NB4 (cell line): Measurements from ENCODE around the gene ELOVL1.

Source experiments
- DNase-seq: peaks from one replicate; pipeline ENCODE4 v3.0.0; 2010; ENCODE audit warnings: low read depth
- H3K4me3 ChIP-seq: one replicate; pipeline ENCODE4 v1.5.1; 2011; ENCODE audit warnings: mild to moderate bottlenecking, low read depth, low read length, moderate library complexity
- MYC ChIP-seq: IDR thresholded peaks from 2 replicates; pipeline ENCODE4 v1.6.1; 2011; ENCODE audit warnings: low read depth, low read length
- POLR2A ChIP-seq: IDR thresholded peaks from 2 replicates; pipeline ENCODE4 v1.6.1; 2011; ENCODE audit warnings: mild to moderate bottlenecking; ENCODE audit not compliant: insufficient read length; ENCODE audit errors: extremely low read depth
- TF ChIP-seq, protein P1 (sequence below): IDR thresholded peaks from 2 replicates; pipeline ENCODE4 v1.6.1; 2011; ENCODE audit warnings: low read depth, low read length
- TF ChIP-seq, protein P2 (sequence below): IDR thresholded peaks from one replicate; pipeline ENCODE4 v1.5.1; 2012; ENCODE audit warnings: low read depth, low read length

ELOVL1 gene

DNA sequence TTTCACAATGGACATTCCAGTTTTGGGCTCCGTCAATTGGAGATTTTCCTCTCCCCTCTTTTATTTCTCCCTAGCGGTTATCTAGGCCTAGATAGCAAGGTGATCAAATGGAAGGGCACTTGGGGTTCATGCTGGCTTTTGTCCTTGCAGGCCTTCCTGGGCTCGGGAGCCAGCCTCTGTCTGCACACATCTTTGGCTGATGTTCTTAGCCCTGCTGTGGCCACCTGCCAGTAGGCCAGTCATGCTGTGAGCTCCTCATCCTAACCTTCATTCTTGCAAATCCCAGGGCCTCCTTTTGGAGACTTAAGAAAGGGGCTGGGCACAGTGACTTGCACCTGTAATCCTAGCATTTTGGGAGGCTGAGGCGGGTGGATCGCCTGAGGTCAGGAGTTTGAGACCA is 53.6 kb downstream of the ELOVL1 start:
- no peak for DNase-seq
- TF ChIP-seq, protein P1, sequence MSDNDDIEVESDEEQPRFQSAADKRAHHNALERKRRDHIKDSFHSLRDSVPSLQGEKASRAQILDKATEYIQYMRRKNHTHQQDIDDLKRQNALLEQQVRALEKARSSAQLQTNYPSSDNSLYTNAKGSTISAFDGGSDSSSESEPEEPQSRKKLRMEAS = no peak
- TF ChIP-seq, protein P2, sequence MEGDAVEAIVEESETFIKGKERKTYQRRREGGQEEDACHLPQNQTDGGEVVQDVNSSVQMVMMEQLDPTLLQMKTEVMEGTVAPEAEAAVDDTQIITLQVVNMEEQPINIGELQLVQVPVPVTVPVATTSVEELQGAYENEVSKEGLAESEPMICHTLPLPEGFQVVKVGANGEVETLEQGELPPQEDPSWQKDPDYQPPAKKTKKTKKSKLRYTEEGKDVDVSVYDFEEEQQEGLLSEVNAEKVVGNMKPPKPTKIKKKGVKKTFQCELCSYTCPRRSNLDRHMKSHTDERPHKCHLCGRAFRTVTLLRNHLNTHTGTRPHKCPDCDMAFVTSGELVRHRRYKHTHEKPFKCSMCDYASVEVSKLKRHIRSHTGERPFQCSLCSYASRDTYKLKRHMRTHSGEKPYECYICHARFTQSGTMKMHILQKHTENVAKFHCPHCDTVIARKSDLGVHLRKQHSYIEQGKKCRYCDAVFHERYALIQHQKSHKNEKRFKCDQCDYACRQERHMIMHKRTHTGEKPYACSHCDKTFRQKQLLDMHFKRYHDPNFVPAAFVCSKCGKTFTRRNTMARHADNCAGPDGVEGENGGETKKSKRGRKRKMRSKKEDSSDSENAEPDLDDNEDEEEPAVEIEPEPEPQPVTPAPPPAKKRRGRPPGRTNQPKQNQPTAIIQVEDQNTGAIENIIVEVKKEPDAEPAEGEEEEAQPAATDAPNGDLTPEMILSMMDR = no peak
- TF ChIP-seq POLR2A = no peak
- TF ChIP-seq MYC = no peak
- H3K4me3 ChIP-seq = no peak overlapping the region

DNA sequence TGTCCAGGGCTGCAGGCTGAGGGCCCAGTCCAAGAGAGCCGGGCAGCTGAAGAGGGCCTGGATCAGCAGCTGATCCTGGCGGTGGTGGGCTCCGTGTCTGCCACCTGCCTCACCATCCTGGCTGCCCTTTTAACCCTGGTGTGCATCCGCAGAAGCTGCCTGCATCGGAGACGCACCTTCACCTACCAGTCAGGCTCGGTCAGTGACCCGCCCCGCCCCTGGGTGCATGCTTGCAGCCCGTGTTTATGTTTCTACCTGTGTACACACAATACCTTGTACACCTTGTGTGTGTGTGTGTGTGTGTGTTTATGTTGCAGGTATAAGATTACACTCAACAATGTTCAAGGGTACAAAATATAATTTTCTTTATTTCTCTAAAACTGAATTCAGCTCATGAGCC is 54.0 kb downstream of the ELOVL1 start:
- TF ChIP-seq, protein P2 = no peak
- TF ChIP-seq POLR2A (no peak), MYC (no peak)
- TF ChIP-seq, protein P1 = no peak
- DNase-seq = no peak
- no peak overlapping the region for H3K4me3 ChIP-seq
